A673 (cell line): ENCODE results near the gene LCE2C. TPM values are rescaled to one million over a fixed set of nuclear protein-coding genes. Genes with fewer than 3 reads are reported as not detected.

Experiments
- BruUV-seq: library from RNA; stranded (reverse); fragments of 400-500 nt; replicated peaks from 2 replicates; lab custom pipeline; 2021; lab: Mats Ljungman, UMichigan
- CTCF ChIA-PET: fragments of 300-600 bp; sonication (Branson Sonifier 250); formaldehyde crosslinking; loops from one replicate; lab custom pipeline; 2022; ENCODE audit warnings: antibody characterized with exemption; lab: Charles Lee
- POLR2A ChIA-PET: fragments of 300-600 bp; sonication (Branson Sonifier 250); formaldehyde crosslinking; loops from one replicate; lab custom pipeline; 2022; ENCODE audit warnings: antibody characterized with exemption; ENCODE audit not compliant: low non-redundant PET; lab: Charles Lee
- DNase-seq: peaks from one replicate; pipeline ENCODE4 v3.0.0-alpha.2; 2015; ENCODE audit warnings: low spot score
- H3K27ac ChIP-seq: fragments of 200-600 bp; sonication (generic); 2 replicates; pipeline ENCODE4 v1.5.1; 2016; ENCODE audit warnings: mixed run types, low read depth, mild to moderate bottlenecking, mixed read lengths, antibody characterized with exemption, low read length; ENCODE audit not compliant: poor library complexity, severe bottlenecking
- H3K27me3 ChIP-seq: fragments of 200-600 bp; sonication (generic); replicated peaks from 2 replicates; pipeline ENCODE4 v1.6.1; 2017; ENCODE audit warnings: mixed run types, low read depth, mild to moderate bottlenecking, mixed read lengths, antibody characterized with exemption, low read length; ENCODE audit not compliant: insufficient read depth, poor library complexity
- H3K36me3 ChIP-seq: fragments of 200-600 bp; sonication (generic); 2 replicates; pipeline ENCODE4 v1.6.1; 2016; ENCODE audit warnings: mixed run types, mild to moderate bottlenecking, mixed read lengths, antibody characterized with exemption, low read length; ENCODE audit not compliant: insufficient read depth, poor library complexity, severe bottlenecking
- H3K4me1 ChIP-seq: fragments of 200-600 bp; sonication (generic); 2 replicates; pipeline ENCODE4 v1.6.1; 2017; ENCODE audit warnings: mixed run types, mild to moderate bottlenecking, mixed read lengths, antibody characterized with exemption, low read length; ENCODE audit not compliant: insufficient read depth, poor library complexity, severe bottlenecking
- H3K4me3 ChIP-seq: fragments of 200-600 bp; sonication (generic); 2 replicates; pipeline ENCODE4 v1.5.1; 2016; ENCODE audit warnings: low read depth, mixed run types, mild to moderate bottlenecking, mixed read lengths, low read length; ENCODE audit not compliant: poor library complexity, severe bottlenecking
- H3K9me3 ChIP-seq: fragments of 200-600 bp; sonication (generic); 2 replicates; pipeline ENCODE4 v1.6.1; 2016; ENCODE audit warnings: mixed run types, low read depth, mild to moderate bottlenecking, mixed read lengths, antibody characterized with exemption, low read length; ENCODE audit not compliant: poor library complexity, severe bottlenecking
- EZH2 ChIP-seq: fragments of 200-600 bp; sonication (generic); IDR thresholded peaks from 2 replicates; pipeline ENCODE4 v1.6.1; 2017; ENCODE audit warnings: borderline replicate concordance, low read depth, mild to moderate bottlenecking, mixed read lengths, antibody characterized with exemption, low read length; ENCODE audit not compliant: poor library complexity, severe bottlenecking
- intact Hi-C: fragments of 100-400 bp; cut with micrococcal nuclease; formaldehyde crosslinking; loops from one replicate; pipeline ENCODE4 v1.10.0; 2022; ENCODE audit not compliant: unreplicated experiment
- total RNA-seq: library from RNA; stranded (reverse); gene quantifications from 2 replicates; pipeline ENCODE4 v1.2.3, GENCODE V29; 2021
- TF ChIP-seq, protein P1 (sequence below): fragments of 300-800, 200-600 bp; sonication (generic); conservative IDR thresholded peaks from 2 replicates; pipeline ENCODE4 v1.5.1; 2017; ENCODE audit warnings: low read depth, mild to moderate bottlenecking, antibody characterized with exemption, low read length, moderate library complexity, mixed read lengths

LCE2C gene
- total RNA-seq, 1 experiment from 2014 or later: not detected

GRCh38 chr1:152699746-152700145, 24.7 kb downstream of the LCE2C start:
- POLR2A ChIA-PET: no interaction called here
- no TSS peak for BruUV-seq
- H3K4me3 ChIP-seq: no peak overlapping the region
- peaks cover 12% of the 10 kb centered on the region for H3K27me3 ChIP-seq
- H3K27ac ChIP-seq: no peak overlapping the region
- no peaks in the 10 kb centered on the region for H3K36me3 ChIP-seq
- no peak for DNase-seq
- H3K4me1 ChIP-seq: no peaks in the 10 kb centered on the region
- CTCF ChIA-PET: no interaction called here
- TF ChIP-seq, protein P1, sequence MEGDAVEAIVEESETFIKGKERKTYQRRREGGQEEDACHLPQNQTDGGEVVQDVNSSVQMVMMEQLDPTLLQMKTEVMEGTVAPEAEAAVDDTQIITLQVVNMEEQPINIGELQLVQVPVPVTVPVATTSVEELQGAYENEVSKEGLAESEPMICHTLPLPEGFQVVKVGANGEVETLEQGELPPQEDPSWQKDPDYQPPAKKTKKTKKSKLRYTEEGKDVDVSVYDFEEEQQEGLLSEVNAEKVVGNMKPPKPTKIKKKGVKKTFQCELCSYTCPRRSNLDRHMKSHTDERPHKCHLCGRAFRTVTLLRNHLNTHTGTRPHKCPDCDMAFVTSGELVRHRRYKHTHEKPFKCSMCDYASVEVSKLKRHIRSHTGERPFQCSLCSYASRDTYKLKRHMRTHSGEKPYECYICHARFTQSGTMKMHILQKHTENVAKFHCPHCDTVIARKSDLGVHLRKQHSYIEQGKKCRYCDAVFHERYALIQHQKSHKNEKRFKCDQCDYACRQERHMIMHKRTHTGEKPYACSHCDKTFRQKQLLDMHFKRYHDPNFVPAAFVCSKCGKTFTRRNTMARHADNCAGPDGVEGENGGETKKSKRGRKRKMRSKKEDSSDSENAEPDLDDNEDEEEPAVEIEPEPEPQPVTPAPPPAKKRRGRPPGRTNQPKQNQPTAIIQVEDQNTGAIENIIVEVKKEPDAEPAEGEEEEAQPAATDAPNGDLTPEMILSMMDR: no peak
- TF ChIP-seq EZH2: no peak
- no peaks in the 10 kb centered on the region for H3K9me3 ChIP-seq
- intact Hi-C loops: no loop called here

DNA sequence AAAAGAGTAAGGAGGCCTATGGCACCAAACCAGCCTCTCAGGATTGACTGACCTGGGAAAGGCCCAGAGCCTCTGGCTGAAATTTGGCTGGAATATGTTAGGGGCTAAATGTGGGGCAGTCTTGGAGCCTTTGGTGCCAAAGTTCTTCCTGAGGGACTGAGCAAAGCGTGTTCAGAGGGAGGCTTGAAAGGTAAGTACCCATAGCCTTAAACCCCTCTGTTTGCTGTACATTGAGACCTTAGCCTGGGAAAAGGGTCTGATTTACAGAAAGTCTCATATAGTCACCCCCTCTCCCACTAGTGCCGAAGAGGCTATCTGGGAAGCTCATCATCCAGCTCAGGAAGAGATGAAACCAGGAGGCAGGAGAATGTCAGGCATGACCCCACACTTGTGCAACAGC, 32.8 kb downstream of the LCE2C start, which contains the start of gene LCE4A:
LCE4A (plus strand) TSS at position 301 of the 400 bp plus-strand sequence. CDS start 916 bp downstream, outside the sequence.
- Histone ChIP-seq H3K4me3 (no peak within 1 kb of the TSS), H3K36me3 (no peaks in the 10 kb centered on the region), H3K4me1 (no peaks in the 10 kb centered on the region), H3K9me3 (no peaks in the 10 kb centered on the region), H3K27me3 (no peaks in the 10 kb centered on the region), H3K27ac (no peak within 1 kb of the TSS)
- DNase-seq: no peak
- POLR2A ChIA-PET: no interaction called here
- intact Hi-C loops: no loop called here
- TF ChIP-seq, protein P1: no peak
- no peak for TF ChIP-seq EZH2
- CTCF ChIA-PET: no interaction called here
- BruUV-seq: no TSS peak

DNA sequence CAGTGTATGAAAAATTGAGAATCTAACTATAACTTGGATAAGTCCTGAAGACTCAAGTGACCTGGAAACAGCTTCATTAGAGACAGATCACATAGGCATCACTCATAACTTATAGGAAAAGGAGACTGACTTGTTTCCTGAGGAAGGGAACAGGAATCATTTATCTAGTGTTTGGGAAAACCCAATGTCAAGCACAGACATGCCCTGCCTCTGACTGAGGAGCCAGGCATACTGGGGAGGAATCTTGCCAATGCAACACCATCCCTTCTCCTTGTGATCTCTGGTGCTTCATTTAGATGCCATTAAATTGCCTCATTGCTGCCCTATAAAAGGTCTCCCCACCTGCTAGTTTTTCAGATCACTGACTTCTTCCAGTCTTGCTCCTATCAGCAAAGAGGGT, 43.2 kb downstream of the LCE2C start:
- no peak for DNase-seq
- Histone ChIP-seq H3K4me3 (no peak overlapping the region), H3K27ac (no peak overlapping the region), H3K27me3 (peaks cover 6% of the 10 kb centered on the region), H3K9me3 (peaks cover 9% of the 10 kb centered on the region), H3K4me1 (no peaks in the 10 kb centered on the region), H3K36me3 (no peaks in the 10 kb centered on the region)
- no TSS peak for BruUV-seq
- intact Hi-C loops: no loop called here
- TF ChIP-seq, protein P1: no peak
- no peak for TF ChIP-seq EZH2
- ChIA-PET CTCF (no interaction called here), POLR2A (no interaction called here)
